Hindlimb muscle (tissue), 1 donor: ENCODE measurements around the gene CATSPER1. TPM values are rescaled to one million over a fixed set of nuclear protein-coding genes. Genes with fewer than 3 reads are reported as not detected.

Source experiments
- DNase-seq: peaks from one replicate; pipeline ENCODE4 v3.0.0-alpha.2; 2013
- polyA plus RNA-seq: library from polyadenylated mRNA; unstranded; fragments of 120-200 nt; gene quantifications from one replicate; pipeline ENCODE4 v1.2.1, GENCODE V29; 2013; ENCODE audit not compliant: insufficient read length

Gene CATSPER1
- 0.12 TPM for polyA plus RNA-seq

GRCh38 chr11:66026017-66026529 is at the start of gene CATSPER1:
TSS of gene CATSPER1 (minus strand) at chr11:66026479. CDS start at chr11:66026379, 100 bp downstream.
- DNase-seq, result no peak

- DNase-seq, result no peak
Observed at GRCh38 chr11:66075273-66075672, 49.0 kb upstream of the CATSPER1 start.

- no peak for DNase-seq
Observed at GRCh38 chr11:66073669-66074068, 47.4 kb upstream of the CATSPER1 start.

- no peak for DNase-seq
Observed at GRCh38 chr11:66072518-66072917, 46.2 kb upstream of the CATSPER1 start.

DNA sequence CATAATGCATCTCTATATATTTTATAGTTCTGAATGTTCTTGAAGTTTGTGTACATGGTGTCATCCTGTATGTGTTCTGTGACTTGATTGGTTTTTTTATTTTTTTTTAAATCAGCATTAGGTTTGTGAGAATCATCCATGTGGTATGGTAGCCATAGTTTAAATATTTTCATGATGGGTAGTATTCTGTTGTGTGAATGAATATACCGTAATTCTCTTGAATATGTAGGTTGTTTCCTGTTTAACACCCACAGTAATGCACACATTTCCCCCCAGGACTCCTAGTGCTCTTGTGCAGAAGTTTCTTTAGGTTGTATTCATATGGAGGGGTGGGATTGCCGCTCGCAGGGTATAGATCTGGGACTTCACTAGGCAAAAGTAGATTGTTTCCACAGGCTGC is 45.8 kb upstream of the CATSPER1 start:
- no peak for DNase-seq

DNA sequence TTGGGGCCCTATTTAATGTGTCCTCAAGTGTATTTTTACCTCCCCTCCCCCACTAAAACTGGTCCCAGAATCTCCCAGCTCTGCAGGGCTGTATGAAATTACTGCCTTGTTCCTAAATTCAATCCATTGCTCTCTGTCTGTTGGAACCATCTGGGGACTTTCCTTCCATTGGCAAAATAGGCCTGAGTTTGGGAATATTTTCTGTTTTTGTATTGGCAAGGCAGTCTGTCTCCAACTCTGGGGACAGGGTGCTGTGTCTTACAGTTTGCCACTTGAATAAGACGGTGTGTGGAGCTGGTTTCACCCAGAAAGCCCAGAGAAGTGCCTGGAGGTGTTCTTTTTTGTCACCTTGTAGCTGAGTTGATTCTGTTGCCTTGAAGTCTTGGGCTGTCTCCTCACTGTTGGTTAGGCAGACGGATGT is 45.1 kb upstream of the CATSPER1 start:
- no peak for DNase-seq

GRCh38 chr11:66070604-66071380 is 44.5 kb upstream of the CATSPER1 start:
- no peak for DNase-seq

- peak; percentile 87 for DNase-seq
Observed at GRCh38 chr11:66069715-66070603, 43.7 kb upstream of the CATSPER1 start, which contains the start of gene PACS1. TSS of gene PACS1 (plus strand) at chr11:66070272. CDS start at chr11:66070487, 215 bp downstream.

- DNase-seq, result no peak
Observed at GRCh38 chr11:66068923-66069714, 42.8 kb upstream of the CATSPER1 start.

GRCh38 chr11:66068154-66068821 is 42.0 kb upstream of the CATSPER1 start:
- DNase-seq, result peak; percentile 62

- DNase-seq, result no peak
Observed at GRCh38 chr11:66067640-66068039, 41.4 kb upstream of the CATSPER1 start.

DNA sequence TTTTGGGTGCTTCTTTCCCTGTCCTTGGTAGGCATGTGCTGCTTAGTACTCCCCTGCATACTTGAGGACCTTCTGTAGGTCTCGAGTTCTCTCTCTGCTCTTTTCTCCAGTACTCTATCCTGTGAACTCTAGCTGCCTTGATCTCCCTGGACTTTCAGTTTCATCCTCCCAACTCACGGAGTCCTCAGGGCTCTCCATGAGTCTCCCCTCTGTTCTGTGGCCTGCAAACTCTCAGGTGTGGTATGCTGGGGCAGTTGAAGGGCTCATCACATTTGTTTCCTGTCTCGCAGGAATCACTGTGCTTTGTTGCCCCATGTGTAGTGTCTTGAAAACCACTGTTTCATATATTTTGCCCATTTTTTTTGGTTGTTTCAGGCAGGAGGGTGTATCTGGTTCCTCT is 40.5 kb upstream of the CATSPER1 start:
- DNase-seq, result no peak

- no peak for DNase-seq
Observed at GRCh38 chr11:66064571-66064970, 38.3 kb upstream of the CATSPER1 start.

GRCh38 chr11:66063900-66064299 is 37.6 kb upstream of the CATSPER1 start:
- DNase-seq, result no peak

DNA sequence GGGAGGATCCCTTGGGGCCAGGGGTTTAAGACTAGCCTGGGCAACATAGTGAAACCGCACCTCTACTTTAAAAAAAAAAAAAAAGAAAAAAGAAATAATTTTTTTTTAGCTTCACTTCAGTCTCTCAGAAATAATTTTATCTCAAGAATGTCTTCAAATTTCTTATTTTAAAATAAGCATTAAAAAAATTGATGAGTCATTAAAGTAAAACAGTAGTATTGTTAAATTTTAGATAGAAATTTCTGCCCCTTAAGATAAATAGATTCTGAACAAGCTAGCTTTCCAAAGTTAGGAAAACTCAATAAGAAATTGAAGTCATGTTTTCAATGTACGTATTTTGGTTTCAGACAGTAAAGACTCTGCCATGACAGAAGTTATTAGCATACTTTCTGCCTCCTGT is 36.1 kb upstream of the CATSPER1 start:
- DNase-seq, result no peak

DNA sequence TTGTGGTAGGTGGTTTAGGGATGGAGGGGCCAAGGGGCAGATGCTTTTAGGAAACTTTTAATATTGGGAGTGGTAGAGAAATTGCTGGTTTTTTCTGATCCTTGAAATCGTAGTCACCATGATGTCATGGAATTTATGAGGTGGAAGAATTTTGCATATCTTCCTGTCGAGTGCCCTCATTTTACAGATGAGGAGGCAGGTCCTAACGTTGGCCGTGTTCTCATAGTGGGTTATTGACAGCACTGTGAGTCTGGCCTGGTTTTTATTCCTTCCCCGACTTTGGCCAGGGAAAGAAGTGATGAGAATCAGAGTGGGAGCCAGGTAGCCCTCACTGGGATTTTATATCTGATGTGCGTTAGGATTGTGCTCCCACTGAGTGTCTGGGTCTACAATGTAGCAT is 35.0 kb upstream of the CATSPER1 start:
- no peak for DNase-seq

- no peak for DNase-seq
Observed at GRCh38 chr11:66059966-66060680, 33.8 kb upstream of the CATSPER1 start.

DNA sequence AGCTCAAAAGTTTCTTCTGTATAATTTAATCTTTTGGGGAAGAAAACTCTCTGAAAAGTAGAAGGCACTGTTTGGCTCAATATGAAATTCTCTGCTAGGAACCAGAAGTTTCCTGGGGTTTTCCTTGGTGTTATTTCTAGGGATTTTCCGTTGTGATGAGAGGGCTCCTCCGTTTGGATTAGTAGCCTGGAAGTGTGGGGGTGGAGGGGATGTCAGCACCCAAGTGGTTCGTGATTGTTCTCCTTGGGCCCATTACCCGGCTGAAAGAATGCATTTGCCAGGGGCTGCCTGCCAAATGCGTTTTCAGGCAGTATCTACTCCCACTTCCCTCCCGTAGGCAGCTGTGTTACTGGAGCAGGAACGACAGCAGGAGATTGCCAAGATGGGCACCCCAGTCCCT is 30.2 kb upstream of the CATSPER1 start:
- no peak for DNase-seq

DNA sequence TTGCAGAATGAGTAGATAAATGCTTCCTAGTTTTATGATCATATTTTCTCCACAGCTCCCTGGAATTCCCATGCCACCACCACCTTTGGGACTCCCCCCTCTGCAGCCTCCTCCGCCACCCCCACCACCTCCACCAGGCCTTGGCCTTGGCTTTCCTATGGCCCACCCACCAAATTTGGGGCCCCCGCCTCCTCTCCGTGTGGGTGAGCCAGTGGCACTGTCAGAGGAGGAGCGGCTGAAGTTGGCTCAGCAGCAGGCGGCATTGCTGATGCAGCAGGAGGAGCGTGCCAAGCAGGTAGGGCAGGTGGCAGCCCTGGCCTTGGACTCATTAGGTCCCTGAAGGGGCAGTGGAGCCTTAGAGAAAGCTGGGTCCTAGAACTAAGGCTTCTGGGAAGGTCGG is 28.7 kb upstream of the CATSPER1 start:
- no peak for DNase-seq

DNA sequence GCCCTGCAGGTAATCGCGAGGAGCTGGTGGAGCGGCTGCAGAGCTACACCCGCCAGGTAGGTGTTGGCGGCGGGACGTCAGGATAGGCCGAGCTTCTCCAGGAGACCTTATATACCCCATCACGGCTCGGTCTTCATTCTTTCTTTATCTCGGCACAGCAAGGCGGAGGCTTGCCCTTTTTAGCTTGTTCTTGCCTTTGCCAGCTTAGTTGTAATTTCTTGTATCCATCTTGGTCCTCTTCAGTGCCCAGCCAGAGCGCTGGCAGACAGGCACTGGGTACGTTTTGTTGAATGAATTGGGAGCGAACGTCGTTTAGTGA is 26.3 kb upstream of the CATSPER1 start:
- no peak for DNase-seq
